ENCODE measurements around the gene OR5T2.

OR5T2 gene

GRCh38 chr11:56207790-56208189, 26.3 kb downstream of the OR5T2 start:
- Histone ChIP-seq H3K36me3 (ENCODE audit: control insufficient read depth, insufficient read depth, low read length) (no peaks in the 10 kb centered on the region), H3K27me3 (replicated peaks; ENCODE audit: control insufficient read depth, insufficient read depth, low read length) (no peaks in the 10 kb centered on the region), H3K4me3 (replicated peaks; ENCODE audit: low read depth, low read length) (no peak overlapping the region)
- no peak for TF ChIP-seq CTCF (IDR thresholded peaks at IDR 0.05; ENCODE audit: insufficient read depth, low read length, poor library complexity, severe bottlenecking)
- no peak for DNase-seq (ENCODE audit: extremely low read depth, insufficient read length)

GRCh38 chr11:56197367-56197766, 36.7 kb downstream of the OR5T2 start:
- Histone ChIP-seq H3K27me3 (replicated peaks; ENCODE audit: control insufficient read depth, insufficient read depth, low read length) (no peaks in the 10 kb centered on the region), H3K36me3 (ENCODE audit: control insufficient read depth, insufficient read depth, low read length) (no peaks in the 10 kb centered on the region), H3K4me3 (replicated peaks; ENCODE audit: low read depth, low read length) (no peak overlapping the region)
- DNase-seq (ENCODE audit: extremely low read depth, insufficient read length): no peak
- no peak for TF ChIP-seq CTCF (IDR thresholded peaks at IDR 0.05; ENCODE audit: insufficient read depth, low read length, poor library complexity, severe bottlenecking)

DNA sequence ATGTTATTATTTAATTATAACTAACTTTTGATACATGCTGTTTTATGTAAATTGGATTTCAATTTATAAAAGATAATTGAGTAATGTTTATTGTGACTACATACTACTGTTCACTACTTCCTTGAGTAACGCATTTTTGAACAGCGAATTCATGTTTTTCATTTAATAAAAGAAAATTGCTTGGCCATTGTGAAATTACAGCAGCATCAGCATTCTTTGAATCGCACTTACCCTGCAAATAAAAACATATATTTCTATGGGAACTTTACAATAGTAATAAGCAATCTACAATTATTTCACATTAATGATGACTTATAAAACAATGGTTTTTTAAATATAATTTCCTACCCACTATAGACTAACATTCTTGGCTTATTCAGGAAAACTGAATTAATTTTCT, 37.4 kb downstream of the OR5T2 start:
- no peak for DNase-seq (ENCODE audit: extremely low read depth, insufficient read length)
- H3K4me3 ChIP-seq (replicated peaks; ENCODE audit: low read depth, low read length): no peak overlapping the region
- H3K36me3 ChIP-seq (ENCODE audit: control insufficient read depth, insufficient read depth, low read length): no peaks in the 10 kb centered on the region
- H3K27me3 ChIP-seq (replicated peaks; ENCODE audit: control insufficient read depth, insufficient read depth, low read length): no peaks in the 10 kb centered on the region
- TF ChIP-seq CTCF (IDR thresholded peaks at IDR 0.05; ENCODE audit: insufficient read depth, low read length, poor library complexity, severe bottlenecking): no peak

- DNase-seq (ENCODE audit: extremely low read depth, insufficient read length): no peak
- Histone ChIP-seq H3K4me3 (replicated peaks; ENCODE audit: low read depth, low read length) (no peak overlapping the region), H3K36me3 (ENCODE audit: control insufficient read depth, insufficient read depth, low read length) (no peaks in the 10 kb centered on the region), H3K27me3 (replicated peaks; ENCODE audit: control insufficient read depth, insufficient read depth, low read length) (no peaks in the 10 kb centered on the region)
- no peak for TF ChIP-seq CTCF (IDR thresholded peaks at IDR 0.05; ENCODE audit: insufficient read depth, low read length, poor library complexity, severe bottlenecking)
Observed at GRCh38 chr11:56188602-56189001, 45.5 kb downstream of the OR5T2 start.

GRCh38 chr11:56183459-56183858, 50.6 kb downstream of the OR5T2 start:
- H3K4me3 ChIP-seq (replicated peaks; ENCODE audit: low read depth, low read length): no peak overlapping the region
- no peak for TF ChIP-seq CTCF (IDR thresholded peaks at IDR 0.05; ENCODE audit: insufficient read depth, low read length, poor library complexity, severe bottlenecking)
- DNase-seq (ENCODE audit: extremely low read depth, insufficient read length): no peak

More at GRCh38 chr11:56183459-56183858, 50.6 kb downstream of the OR5T2 start:
- no peaks in the 10 kb centered on the region for H3K36me3 ChIP-seq (ENCODE audit: control insufficient read depth, insufficient read depth, low read length)
- no peaks in the 10 kb centered on the region for H3K27me3 ChIP-seq (replicated peaks; ENCODE audit: control insufficient read depth, insufficient read depth, low read length)
